K562 (cell line): Measurements from ENCODE around the gene GP1BB. TPM values are rescaled to one million over a fixed set of nuclear protein-coding genes. Genes with fewer than 3 reads are reported as not detected.
A peak's percentile ranks its signal among the peaks of the same experiment; 100 is the strongest.

Experiments
- CBX2 ChIP-seq: fragments of 200-600 bp; sonication (generic); IDR thresholded peaks from one replicate; pipeline ENCODE4 v1.6.1; 2012; ENCODE audit warnings: mild to moderate bottlenecking, low read length, inconsistent platforms; ENCODE audit not compliant: insufficient read depth, poor library complexity, severe bottlenecking
- CBX8 ChIP-seq: fragments of 200-600 bp; sonication (generic); IDR thresholded peaks from 2 replicates; pipeline ENCODE4 v1.6.1; 2012; ENCODE audit warnings: borderline replicate concordance, mixed run types, low read depth, mild to moderate bottlenecking, moderate library complexity, mixed read lengths, low read length, control low read depth, inconsistent platforms; ENCODE audit not compliant: poor library complexity, severe bottlenecking; ENCODE audit errors: extremely low read depth
- DMBX1 ChIP-seq: fragments of 250-450 bp; sonication (Bioruptor Pico); IDR thresholded peaks from 2 replicates; pipeline ENCODE4 v1.8.0; 2022; ENCODE audit warnings: inconsistent platforms, mild to moderate bottlenecking, moderate library complexity, borderline replicate concordance
- EP300 ChIP-seq: IDR thresholded peaks from 2 replicates; pipeline ENCODE4 v1.6.1; 2012; ENCODE audit warnings: low read length, improper control_type of control experiment
- FOXP1 ChIP-seq: sonication (generic); formaldehyde crosslinking; IDR thresholded peaks from 2 replicates; pipeline ENCODE4 v1.8.0; 2022; ENCODE audit warnings: mild to moderate bottlenecking, missing genetic modification reagents
- IFI16 ChIP-seq: fragments of 250-450 bp; sonication (Bioruptor Pico); IDR thresholded peaks from 2 replicates; pipeline ENCODE4 v2.1.2; 2022; ENCODE audit warnings: mild to moderate bottlenecking, inconsistent platforms
- ILF3 ChIP-seq: fragments of 450-650 bp; IDR thresholded peaks from 2 replicates; pipeline ENCODE4 v1.6.1; 2018; ENCODE audit warnings: antibody characterized with exemption, mild to moderate bottlenecking, moderate library complexity, borderline replicate concordance
- ILK ChIP-seq: fragments of 450-650 bp; IDR thresholded peaks from 2 replicates; pipeline ENCODE4 v1.6.1; 2016; ENCODE audit warnings: missing genetic modification characterization, low read depth, mild to moderate bottlenecking, missing compliant biosample characterization, moderate library complexity, borderline replicate concordance
- LARP7 ChIP-seq: fragments of 450-650 bp; IDR thresholded peaks from 2 replicates; pipeline ENCODE4 v1.6.1; 2016
- MAFK ChIP-seq: IDR thresholded peaks from 2 replicates; pipeline ENCODE4 v1.6.1; 2011; ENCODE audit warnings: low read length, improper control_type of control experiment
- MAZ ChIP-seq, 2 experiments: fragments of 450-650 bp in 1 of 2; sonication (generic) in 1 of 2; formaldehyde crosslinking; IDR thresholded peaks in 1 of 2; conservative IDR thresholded peaks in 1 of 2; 2 replicates each; pipeline versions ENCODE4 v1.4.0 to v1.5.0; 2020; ENCODE audit warnings: mild to moderate bottlenecking in 1 of 2, missing genetic modification reagents in 1 of 2
- MECOM ChIP-seq: fragments of 250-450 bp; sonication (Bioruptor Pico); IDR thresholded peaks from 2 replicates; pipeline ENCODE4 v1.8.0; 2022; ENCODE audit warnings: inconsistent platforms
- MYC ChIP-seq, 2 experiments: fragments of 250-450 bp in 1 of 2; sonication (Bioruptor Pico) in 1 of 2; IDR thresholded peaks; 2 replicates each; pipeline versions ENCODE4 v1.5.1 to v1.6.1; 2012 to 2021; ENCODE audit warnings: low read depth in 2 of 2, borderline replicate concordance in 1 of 2, improper control_type of control experiment in 1 of 2, low read length in 1 of 2, mild to moderate bottlenecking in 1 of 2, moderate library complexity in 1 of 2
- NFRKB ChIP-seq: fragments of 450-650 bp; IDR thresholded peaks from 2 replicates; pipeline ENCODE4 v1.6.1; 2016; ENCODE audit warnings: low read depth
- PPARD ChIP-seq: fragments of 250-450 bp; sonication (Bioruptor Pico); IDR thresholded peaks from 2 replicates; pipeline ENCODE4 v1.8.0; 2022; ENCODE audit warnings: inconsistent platforms, mild to moderate bottlenecking, moderate library complexity
- PURB ChIP-seq: sonication (generic); formaldehyde crosslinking; IDR thresholded peaks from 2 replicates; pipeline ENCODE4 v1.9.0; 2021; ENCODE audit warnings: low read depth, mild to moderate bottlenecking, missing genetic modification reagents
- TBL1XR1 ChIP-seq, 2 experiments: IDR thresholded peaks; 2 replicates each; pipeline ENCODE4 v1.6.1; 2012; ENCODE audit warnings: improper control_type of control experiment in 2 of 2, low read length in 2 of 2, mild to moderate bottlenecking in 1 of 2
- TEAD4 ChIP-seq, 2 experiments: sonication (generic) in 1 of 2; formaldehyde crosslinking in 1 of 2; IDR thresholded peaks; 2 replicates each; pipeline versions ENCODE4 v1.6.1 to v1.8.0; 2012 to 2022; ENCODE audit warnings: borderline replicate concordance in 1 of 2, inconsistent platforms in 1 of 2, low read length in 1 of 2, mild to moderate bottlenecking in 1 of 2, missing genetic modification reagents in 1 of 2
- ZC3H11A ChIP-seq: IDR thresholded peaks from 2 replicates; pipeline ENCODE4 v1.6.1; 2012; ENCODE audit warnings: low read depth, low read length, improper control_type of control experiment
- ZNF143 ChIP-seq: sonication (generic); formaldehyde crosslinking; IDR thresholded peaks from 2 replicates; pipeline ENCODE4 v1.9.0; 2022; ENCODE audit warnings: mild to moderate bottlenecking, missing genetic modification reagents
- ZNF583 ChIP-seq: fragments of 250-450 bp; sonication (Bioruptor Pico); IDR thresholded peaks from 2 replicates; pipeline ENCODE4 v1.4.0; 2020
- polyA plus RNA-seq, 8 experiments: library from polyadenylated mRNA; depleted of rRNA in 4 of 8; stranded (reverse) in 5 of 8; unstranded in 3 of 8; fragments of >200 nt; fragmentation: Nextera tagmentation in 2 of 8; fragmentation: Illumina TruSeq in 1 of 8; extraction: Ambion mirVana in 2 of 8; extraction: Trizol in 1 of 8; gene quantifications; 2 replicates each; pipeline versions ENCODE4 v1.2.1 to v1.2.3, GENCODE V29; 2011 to 2014; ENCODE audit warnings: inconsistent platforms in 1 of 8, missing spikeins in 1 of 8
- total RNA-seq, 7 experiments: library from RNA; depleted of rRNA in 6 of 7; stranded (reverse); fragments of >200 nt in 6 of 7; fragmentation: Illumina TruSeq in 2 of 7; extraction: Trizol in 2 of 7; gene quantifications; 2 replicates each; pipeline versions ENCODE4 v1.2.1 to v1.2.3, GENCODE V29; 2011 to 2021; ENCODE audit warnings: low replicate concordance in 1 of 7
- TF ChIP-seq, protein P1 (sequence below), 2 experiments: fragments of 450-650 bp; IDR thresholded peaks; 2 replicates each; pipeline ENCODE4 v1.6.1; 2018; ENCODE audit warnings: mild to moderate bottlenecking in 2 of 2, low read depth in 1 of 2; ENCODE audit not compliant: partially characterized antibody in 2 of 2
- TF ChIP-seq, protein P2 (sequence below): IDR thresholded peaks from 2 replicates; pipeline ENCODE4 v1.6.1; 2016; ENCODE audit warnings: missing genetic modification characterization, missing compliant biosample characterization

Gene GP1BB
- total and polyA plus RNA-seq, 9 of the 15 experiments (the other 6 are each of a cell fraction or from before 2014, with no cell fraction given), result 0.69 to 162 (median 2.8) TPM

DNA sequence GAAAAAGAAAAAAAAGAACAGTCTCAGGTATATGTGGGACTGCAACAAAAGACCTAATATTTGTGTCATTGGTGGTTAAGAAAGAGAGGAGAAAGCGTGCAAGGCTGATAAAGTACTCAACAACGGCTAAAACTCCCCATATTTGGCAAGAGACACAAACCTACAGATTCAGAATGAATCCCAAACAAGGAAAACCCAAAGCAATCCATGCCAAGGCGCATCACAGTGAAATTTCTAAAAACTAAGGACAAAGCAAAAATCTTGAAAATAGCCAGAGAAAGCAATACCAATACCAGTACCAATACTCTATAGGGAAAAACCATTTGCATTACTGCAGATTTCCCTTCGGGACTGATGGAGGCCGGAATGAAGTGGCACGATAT lies 41.5 kb upstream of the GP1BB start (continued):
- TF ChIP-seq TEAD4 (IDR thresholded peaks at IDR 0.05; ENCODE audit: low read length) (peak; percentile 41; the same call in 1 of the 2 replicates), TEAD4 (CRISPR knock-in tag; IDR thresholded peaks at IDR 0.05; ENCODE audit: borderline replicate concordance) (no peak), ILK (tag) (0 out of 2 replicates have a peak, but pooled peaks have one; percentile 18), NFRKB (peak; percentile 68; the same call in 1 of the 2 replicates), IFI16 (CRISPR knock-in tag) (0 out of 2 replicates have a peak, but pooled peaks have one; percentile 52), MECOM (CRISPR knock-in tag) (no peak), ILF3 (no peak), MAZ (CRISPR knock-in tag; conservative IDR thresholded peaks at IDR 0.05 in 1 of 2, IDR thresholded peaks at IDR 0.05 in 1 of 2) (peak in 1 of 2 experiments; percentile 17; a peak in 1 of 4 replicates), DMBX1 (CRISPR knock-in tag) (no peak), PURB (no peak), MYC (IDR thresholded peaks at IDR 0.05; ENCODE audit: low read depth, low read length) (0 out of 2 replicates have a peak, but pooled peaks have one; percentile 8), MYC (CRISPR knock-in tag; IDR thresholded peaks at IDR 0.05; ENCODE audit: borderline replicate concordance, low read depth) (no peak), PPARD (CRISPR knock-in tag) (peak; percentile 54; the same call in 1 of the 2 replicates), FOXP1 (CRISPR knock-in tag) (peak; percentile 4), ZNF143 (CRISPR knock-in tag) (no peak), ZNF583 (CRISPR knock-in tag) (0 out of 2 replicates have a peak, but pooled peaks have one; percentile 25), TBL1XR1 (IDR thresholded peaks at IDR 0.05; ENCODE audit: low read length in 2 of 2) (peak in 1 of 2 experiments; percentile 7; a peak in 1 of 4 replicates), MAFK (0 out of 2 replicates have a peak, but pooled peaks have one; percentile 1), CBX8 (peak; percentile 35), LARP7 (peak; percentile 50; the same call in 1 of the 2 replicates), CBX2 (peak; percentile 67), EP300 (peak; percentile 18; the same call in 1 of the 2 replicates), ZC3H11A (no peak)
- TF ChIP-seq, protein P1, sequence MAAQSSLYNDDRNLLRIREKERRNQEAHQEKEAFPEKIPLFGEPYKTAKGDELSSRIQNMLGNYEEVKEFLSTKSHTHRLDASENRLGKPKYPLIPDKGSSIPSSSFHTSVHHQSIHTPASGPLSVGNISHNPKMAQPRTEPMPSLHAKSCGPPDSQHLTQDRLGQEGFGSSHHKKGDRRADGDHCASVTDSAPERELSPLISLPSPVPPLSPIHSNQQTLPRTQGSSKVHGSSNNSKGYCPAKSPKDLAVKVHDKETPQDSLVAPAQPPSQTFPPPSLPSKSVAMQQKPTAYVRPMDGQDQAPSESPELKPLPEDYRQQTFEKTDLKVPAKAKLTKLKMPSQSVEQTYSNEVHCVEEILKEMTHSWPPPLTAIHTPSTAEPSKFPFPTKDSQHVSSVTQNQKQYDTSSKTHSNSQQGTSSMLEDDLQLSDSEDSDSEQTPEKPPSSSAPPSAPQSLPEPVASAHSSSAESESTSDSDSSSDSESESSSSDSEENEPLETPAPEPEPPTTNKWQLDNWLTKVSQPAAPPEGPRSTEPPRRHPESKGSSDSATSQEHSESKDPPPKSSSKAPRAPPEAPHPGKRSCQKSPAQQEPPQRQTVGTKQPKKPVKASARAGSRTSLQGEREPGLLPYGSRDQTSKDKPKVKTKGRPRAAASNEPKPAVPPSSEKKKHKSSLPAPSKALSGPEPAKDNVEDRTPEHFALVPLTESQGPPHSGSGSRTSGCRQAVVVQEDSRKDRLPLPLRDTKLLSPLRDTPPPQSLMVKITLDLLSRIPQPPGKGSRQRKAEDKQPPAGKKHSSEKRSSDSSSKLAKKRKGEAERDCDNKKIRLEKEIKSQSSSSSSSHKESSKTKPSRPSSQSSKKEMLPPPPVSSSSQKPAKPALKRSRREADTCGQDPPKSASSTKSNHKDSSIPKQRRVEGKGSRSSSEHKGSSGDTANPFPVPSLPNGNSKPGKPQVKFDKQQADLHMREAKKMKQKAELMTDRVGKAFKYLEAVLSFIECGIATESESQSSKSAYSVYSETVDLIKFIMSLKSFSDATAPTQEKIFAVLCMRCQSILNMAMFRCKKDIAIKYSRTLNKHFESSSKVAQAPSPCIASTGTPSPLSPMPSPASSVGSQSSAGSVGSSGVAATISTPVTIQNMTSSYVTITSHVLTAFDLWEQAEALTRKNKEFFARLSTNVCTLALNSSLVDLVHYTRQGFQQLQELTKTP (IDR thresholded peaks at IDR 0.05; ENCODE audit: low read depth in 1 of 2, partially characterized antibody in 2 of 2), result peak in 1 of 2 experiments; percentile 18
- TF ChIP-seq, protein P2, sequence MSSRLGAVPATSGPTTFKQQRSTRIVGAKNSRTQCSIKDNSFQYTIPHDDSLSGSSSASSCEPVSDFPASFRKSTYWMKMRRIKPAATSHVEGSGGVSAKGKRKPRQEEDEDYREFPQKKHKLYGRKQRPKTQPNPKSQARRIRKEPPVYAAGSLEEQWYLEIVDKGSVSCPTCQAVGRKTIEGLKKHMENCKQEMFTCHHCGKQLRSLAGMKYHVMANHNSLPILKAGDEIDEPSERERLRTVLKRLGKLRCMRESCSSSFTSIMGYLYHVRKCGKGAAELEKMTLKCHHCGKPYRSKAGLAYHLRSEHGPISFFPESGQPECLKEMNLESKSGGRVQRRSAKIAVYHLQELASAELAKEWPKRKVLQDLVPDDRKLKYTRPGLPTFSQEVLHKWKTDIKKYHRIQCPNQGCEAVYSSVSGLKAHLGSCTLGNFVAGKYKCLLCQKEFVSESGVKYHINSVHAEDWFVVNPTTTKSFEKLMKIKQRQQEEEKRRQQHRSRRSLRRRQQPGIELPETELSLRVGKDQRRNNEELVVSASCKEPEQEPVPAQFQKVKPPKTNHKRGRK (tag), result peak; percentile 85
